ENCODE measurements around the gene OLR1.
A peak's percentile ranks its signal among the peaks of the same experiment; 100 is the strongest.
"Not testable (repeated sequence)": the region's sequence is repeated elsewhere in the genome, so short reads cannot be mapped to it uniquely, and the experiment has no call there.

Gene OLR1

DNA sequence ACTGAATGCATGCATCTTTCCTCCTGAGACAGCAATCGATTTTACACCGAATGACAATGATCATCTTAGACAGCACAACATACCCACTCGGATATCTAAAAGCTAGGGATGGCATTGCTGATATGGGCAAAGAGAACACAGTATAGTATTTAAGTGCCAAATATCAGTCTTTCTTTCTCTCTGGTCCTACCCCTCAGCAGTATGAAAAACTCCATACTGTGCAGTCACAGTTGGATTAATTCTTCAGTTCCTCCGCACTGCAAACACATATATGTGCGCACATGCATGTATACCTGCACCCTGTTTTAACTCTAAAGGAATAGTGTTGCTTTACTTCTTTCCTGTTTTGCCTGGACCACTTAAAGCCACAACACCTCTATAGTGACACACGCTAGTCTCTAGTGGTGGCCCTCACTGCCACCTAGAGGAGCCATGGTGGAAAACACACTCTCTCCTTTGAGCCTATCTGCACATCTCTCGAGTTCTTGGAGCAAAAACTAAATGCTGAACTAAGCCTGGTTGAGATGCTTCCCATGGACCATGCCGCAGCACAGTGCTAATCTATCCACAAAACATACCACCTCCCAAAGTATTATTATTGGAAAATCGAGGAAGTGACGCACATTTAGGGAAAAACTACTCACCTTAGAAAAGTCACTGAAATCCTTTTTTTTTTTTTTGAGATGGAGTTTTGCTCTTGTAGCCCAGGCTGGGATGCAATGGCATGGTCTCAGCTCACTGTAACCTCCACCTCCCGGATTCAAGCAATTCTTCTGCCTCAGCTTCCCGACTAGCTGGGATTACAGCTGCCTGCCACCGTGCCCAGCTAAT is 18.8 kb upstream of the OLR1 start:
- peak; percentile 34 for DNase-seq

DNA sequence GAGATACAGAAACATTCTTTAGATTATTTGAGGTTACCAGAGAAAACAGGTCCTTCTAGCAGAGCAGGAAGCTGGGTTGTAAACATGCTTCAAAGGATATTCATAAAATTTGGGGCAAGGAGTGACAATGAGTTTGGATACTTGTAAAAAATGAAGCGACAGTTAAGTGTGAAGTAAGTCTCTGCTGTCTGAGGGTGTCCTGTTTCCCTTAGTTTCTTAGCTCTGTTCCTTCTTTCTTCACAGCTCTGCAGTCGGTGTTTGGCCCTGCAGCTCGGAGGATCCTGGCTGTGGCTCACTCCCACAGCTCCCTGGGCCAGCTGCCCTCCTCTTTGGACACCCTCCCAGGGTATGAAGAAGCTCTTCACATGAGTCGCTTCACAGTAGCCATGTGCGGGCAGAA is 17.7 kb upstream of the OLR1 start:
- DNase-seq: no peak

DNA sequence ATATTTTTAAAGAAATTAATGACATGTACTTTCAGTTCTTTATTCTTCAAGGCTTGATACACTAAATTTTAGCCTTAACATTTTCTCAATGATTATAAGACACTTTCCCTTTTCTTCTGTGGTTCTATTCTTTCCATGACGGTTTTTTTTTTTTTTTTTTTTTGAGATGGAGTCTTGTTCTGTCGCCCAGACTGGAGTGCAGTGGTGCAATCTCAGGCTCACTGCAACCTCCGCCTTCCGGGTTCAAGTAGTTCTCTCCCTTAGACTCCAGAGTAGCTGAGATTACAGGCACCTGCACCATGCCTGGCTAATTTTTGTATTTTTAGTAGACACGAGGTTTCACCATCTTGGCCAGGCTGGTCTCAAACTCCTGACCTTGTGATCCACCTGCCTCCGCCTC is 15.0 kb upstream of the OLR1 start:
- not testable (repeated sequence) for DNase-seq

DNA sequence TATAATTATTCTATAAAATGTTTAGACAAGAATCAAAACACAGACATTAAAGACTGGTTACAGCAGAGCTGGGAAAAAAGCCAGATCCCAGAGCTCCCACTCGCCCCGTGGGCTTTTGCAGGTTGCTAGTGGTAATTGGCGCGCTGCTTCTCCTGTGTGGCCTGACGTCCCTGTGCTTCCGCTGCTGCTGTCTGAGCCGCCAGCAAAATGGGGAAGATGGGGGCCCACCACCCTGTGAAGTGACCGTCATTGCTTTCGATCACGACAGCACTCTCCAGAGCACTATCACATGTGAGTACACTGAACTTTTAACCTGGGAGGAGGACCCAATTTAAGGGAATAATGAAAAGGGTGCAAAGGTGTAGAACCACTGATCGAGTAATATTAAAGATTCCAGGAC is 14.4 kb upstream of the OLR1 start:
- no peak for DNase-seq

DNA sequence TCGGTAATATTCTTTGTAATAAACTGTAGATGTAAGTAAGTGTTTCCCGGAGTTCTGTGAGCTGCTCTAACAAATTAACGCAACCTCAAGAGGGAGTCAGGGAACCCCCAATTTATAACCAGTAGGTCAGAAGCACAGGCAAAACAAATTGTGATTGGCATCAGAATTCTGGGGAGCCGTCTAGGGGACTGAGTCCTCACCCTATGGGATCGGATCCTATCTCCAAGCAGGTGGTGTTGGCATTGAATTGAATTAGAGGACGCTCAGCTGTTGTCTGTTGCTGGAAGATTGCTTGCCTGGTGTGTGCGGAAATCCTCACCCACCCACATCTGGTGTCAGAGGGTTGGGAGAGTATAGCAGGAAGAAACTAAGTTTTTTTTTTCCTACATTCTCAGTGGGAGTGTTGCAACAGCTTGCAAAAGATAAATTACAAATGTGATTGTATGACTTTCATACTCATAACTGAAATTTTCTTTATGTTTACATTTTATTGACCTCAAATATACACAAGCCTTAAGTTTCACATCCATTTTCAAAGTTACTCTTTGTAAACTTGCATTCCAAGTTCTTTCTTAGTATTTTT is 12.4 kb upstream of the OLR1 start:
- DNase-seq: no peak

DNA sequence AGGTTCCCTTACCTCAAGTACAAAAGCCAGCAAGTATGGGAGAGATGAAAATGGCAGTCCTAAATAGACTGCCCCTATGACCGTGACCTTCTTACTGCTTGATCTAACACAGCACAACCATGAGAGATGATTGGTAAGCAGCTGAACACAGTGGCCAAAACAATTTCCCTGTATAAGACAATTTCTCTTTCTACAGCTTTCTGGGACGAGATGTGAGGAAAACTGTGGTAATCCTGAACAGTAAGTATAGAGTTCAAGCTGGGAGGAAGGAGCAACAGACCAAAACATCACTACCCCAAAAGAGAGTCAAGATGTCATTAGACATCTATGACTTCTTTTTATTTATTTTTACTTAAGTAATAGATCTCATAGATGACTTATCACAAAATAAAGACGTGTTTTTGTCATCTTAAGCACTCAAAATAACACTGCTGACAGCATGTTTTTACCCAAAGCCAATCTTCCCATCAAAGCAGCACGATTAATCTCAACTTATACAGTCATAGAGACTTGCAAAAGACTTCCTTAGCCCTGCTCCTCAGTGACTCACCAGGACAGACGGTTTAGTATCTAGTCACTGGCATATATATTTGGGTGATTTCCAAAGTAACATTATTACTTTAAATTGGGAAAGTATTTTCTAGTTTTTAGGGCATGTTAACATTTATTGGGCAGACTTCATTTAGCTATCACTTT is 10.6 kb upstream of the OLR1 start:
- no peak for DNase-seq

DNA sequence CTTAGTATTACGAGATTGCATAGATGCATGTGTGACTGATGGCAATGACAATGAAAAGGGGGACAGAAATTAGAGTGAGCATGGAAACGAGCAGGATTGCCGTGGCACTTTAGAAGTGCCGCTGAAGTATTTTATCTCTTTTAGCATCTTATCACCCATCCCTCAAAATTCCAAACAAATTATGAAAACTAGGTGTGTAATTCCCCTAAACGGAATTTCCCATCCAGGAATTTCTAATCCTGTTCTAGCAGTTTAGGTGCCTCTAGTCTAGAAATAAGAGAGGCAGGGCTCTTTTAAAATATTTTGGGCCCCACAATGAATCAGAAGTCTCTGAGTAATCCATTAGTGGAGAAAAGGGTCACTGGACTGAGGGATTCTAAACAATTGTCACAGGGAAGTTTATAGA is 7.8 kb upstream of the OLR1 start:
- no peak for DNase-seq

DNA sequence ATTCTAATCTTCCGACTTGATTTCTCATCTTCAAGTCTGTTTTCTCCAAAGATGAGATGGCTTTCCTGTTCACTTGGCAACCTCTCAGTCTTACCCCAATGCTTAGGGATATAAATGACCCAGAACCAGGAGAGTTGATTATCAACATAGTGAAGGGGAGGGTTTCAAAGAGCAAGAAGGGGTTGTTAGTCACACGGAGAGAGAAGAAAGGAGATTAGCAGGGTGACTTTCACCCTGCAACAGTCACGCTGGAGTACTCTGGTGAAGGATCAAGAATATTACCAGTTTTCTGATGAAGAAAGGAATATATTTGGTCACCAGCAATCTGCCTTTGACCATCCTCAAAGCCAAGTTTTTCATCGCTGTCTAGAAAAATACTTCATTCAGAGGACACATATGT is 6.9 kb upstream of the OLR1 start, which contains the start of gene TMEM52B:
TSS of gene TMEM52B (plus strand) at position 212 of the 400 bp plus-strand sequence. CDS start 543 bp downstream, outside the sequence.
- DNase-seq: no peak

DNA sequence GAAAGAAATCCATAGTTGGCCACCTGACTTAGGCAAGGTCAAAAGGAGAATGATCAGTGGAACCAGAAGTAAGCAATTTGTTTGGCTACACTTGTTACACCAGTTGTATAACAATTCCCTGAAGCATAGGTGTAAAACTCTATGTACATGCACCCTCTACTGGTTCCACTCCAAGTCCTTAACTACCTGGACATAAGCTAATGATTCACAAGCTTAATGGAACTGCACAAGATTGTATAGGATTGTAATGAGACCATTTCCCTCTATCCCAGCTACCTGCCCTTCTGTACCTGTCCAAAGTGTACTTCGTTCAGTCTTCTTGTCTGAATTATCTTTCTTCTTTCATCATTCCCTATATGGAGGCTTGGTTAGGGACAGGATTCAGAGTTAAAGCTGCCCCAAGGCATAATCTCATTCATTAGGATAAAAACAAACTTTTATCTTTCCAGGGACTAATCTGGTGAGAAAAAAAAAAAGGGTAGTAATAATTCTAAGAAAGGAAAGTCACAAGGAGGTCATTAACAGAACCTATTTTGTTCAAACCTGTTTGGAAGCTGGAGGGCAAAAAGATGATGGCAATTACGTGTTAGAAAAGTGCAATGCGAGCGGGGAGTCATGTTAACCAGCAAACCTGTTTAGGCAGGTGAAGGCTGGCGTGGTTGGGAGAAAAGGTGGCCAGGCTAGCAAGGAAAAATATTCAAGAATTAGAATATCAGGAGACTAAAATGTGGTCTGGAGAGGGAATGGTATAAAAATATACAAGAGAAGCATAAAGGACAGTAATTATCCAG is 4.1 kb upstream of the OLR1 start:
- no peak for DNase-seq

DNA sequence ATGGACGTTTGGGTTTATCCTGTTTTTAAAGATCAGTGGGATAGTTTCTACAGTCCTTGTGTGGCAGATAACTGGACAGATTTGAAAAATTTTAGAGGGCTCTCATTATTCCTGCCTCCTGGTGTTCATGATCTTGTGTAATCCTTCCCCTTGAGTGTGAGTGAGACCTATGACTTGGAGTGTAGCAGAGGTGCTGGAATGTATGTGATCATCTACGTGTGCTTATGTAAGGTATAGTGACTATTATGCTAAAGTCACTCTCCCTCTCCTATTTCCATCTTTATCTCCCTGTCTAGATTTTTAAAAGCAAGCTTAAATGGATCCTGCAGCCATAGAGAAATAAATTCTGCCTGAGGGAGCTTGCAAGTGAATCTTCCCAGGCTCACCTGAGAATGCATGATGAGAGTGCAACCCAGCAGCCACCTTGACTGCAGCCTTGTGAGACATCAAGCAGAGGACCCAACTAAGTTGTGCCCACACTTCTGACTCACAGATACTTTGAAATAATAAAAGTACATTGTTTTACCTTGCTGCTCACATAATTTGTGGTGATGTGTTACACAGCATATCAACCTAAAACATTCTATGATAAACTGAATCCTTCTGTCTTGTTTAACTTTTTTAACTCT is 3.2 kb upstream of the OLR1 start:
- DNase-seq: no peak

DNA sequence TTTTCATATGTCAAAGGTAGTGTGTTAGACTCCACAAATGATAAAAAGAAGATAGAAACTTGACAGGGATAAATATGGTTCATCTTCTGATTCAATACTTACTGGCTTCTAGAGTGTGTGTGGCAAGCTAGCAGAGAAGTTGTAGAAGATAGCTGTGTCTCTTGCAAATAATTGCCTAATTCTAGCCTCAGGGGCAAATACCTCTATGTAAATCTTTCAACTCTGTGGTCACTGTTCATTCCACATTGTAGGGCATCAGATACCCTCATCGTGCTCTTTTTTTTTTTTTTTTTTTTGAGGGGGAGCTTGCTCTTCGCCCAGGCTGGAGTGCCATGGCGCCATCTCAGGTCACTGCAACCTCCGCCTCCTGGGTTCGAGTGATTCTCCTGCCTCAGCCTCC is 1.7 kb downstream of the OLR1 start:
- no peak for DNase-seq

DNA sequence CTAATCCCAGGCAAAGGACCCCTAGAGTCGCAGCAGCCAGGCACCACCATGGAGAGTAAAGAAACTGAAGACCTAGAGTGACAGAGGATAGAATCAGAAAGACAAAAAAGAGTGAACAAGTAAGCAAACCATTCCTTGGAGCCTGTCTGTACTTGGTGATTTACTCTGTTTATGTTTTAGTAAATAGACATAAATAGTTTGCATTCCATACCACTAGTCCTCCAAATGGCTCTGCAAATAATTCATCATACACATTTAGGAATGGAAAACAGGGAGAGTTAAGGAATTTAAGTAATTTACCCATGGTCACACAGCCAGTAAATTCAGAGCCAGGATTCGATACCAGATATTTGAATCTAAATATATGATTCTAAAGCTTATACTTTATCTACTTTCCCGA is 2.8 kb downstream of the OLR1 start:
- DNase-seq: no peak

DNA sequence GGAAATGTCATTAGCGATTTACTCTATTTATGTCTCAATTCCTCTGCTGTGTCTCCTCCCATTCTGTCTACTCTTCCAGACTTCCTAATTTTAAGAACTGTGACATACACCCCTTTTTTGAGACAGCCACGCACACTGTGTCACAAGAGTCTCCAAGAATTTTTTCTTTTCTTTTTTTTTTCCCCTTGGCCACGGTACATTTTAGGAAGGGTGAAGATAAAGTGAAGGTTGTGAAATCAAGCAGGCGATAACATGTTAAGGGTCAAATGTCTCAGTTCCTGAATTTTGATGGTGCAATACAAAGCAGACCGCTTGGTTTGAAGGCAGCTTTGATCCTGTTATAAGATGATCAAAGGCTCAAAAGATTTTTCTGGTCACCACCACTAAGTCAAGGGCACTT is 4.3 kb downstream of the OLR1 start:
- DNase-seq: no peak

DNA sequence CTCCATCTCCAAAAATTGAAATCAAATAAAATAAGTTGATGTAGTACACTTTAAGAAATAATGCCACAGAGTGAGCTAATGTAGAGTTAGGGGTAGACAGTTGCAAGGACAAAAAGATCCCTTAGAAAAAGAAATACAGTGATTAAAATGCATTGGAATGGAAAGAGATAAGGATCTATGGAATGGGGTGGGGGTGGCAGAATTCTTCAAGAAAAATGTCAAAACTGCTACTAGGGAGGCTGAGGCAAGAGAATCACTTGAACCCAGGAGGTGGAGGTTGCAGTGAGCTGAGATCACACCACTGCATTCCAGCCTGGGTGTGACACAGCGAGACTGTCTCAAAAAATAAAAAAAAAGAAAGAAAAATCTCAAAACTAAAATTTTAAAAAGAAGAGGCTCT is 6.5 kb downstream of the OLR1 start:
- DNase-seq: no peak

DNA sequence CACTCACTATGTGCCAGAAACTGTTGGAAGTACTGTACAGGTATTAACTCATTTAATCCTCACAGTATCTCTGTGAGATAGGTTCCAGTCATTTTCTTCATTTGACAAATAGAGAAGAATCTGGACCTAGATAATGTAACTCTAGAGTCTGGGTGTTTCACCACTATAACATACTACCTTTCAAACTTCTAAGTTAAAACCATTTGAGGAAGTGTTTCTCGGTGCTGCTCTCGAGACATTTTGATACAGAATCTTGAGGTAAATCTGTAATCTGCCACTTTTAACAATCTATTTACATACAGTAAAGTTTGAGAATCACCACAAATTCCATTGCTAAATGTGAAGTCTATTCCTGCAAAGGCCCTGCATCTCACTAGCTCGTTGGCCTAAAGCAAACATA is 8.8 kb downstream of the OLR1 start:
- no peak for DNase-seq

DNA sequence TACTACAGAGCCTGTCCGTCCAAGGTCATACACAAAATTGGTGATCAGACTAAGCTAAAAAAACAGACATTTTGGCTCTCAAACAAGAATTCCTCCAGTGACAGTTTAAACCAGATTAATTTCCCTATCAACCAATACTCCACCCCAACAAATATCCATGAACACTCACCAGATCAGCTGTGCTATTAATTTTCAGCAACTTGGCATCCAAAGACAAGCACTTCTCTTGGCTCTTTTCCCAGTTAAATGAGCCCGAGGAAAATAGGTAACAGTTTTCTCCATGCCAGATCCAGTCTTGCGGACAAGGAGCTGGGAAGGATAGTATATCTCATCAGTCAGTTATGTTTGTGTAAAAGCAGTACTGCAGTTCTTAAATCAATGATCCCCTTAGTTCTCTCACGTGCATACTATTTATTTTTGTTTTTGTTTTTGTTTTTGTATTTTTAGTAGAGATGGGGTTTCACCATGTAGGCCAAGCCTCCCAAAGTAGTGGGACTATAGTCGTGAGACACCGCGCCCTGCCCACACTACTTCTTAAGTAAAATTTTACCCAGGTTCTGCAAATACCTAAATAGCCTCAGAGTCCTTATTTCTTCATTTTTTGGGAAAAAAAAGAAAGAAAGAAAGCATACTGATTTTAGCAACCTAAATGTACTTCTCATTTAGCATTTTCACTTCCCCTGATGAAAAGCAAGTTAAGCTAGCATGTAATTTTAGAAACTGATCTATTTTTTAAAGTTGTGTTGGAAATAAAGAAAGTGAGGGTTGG is 11.1 kb downstream of the OLR1 start:
- no peak for DNase-seq

DNA sequence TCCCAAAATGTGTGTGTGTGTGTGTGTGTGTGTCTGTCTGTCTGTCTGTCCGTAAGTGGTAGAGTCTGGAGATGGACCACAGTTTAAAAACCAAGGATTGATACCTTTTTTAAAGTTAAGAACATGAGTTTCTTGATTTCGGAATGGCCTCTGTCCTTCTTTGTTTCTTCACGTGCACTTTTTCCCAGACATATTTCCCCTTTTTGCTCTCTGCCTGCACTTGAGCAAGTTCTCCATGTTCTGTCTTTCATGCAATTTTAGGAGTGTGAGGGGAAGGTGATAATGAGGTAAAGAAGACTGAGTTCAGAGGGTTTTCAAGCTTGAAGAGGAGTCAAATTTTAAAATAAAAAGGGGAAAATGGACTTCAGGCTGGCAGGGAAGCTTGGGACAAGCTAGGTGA is 12.7 kb downstream of the OLR1 start:
- DNase-seq: no peak

DNA sequence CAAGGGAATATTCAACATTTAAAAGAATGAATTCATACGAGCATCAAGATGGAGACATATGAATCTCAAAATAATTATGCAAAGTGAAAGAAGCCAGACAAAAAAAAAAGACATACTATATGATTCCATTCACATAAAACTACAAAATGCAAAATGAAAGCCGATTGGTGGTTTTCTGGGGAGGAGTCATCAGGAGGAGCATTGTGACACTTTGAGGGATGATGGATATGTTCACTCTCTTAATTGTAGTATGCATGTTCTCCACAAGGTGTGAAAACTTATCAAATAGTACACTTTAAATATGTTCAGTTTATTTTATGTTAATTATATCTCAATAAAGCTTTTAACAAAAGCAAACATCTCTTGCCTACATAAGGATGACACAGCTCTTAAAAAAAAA is 13.5 kb downstream of the OLR1 start:
- no peak for DNase-seq

DNA sequence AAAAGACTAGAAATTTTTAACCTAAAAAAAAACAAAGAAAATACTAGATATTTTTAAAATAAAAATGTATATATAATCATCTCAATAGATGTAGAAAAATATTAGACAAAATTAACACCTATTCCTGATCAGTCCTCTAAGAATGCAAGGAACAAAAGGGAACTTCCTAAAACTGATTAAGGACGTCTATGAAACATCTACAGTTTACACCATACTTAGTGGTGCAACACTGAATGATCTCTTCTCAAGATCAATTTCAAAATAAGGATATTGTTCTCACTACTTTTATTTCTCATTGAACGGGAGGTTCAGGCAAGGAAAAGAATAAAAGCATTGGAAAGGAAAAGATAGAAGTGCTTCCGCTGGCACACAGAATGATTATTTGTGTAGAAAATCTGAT is 16.0 kb downstream of the OLR1 start:
- DNase-seq: no peak

DNA sequence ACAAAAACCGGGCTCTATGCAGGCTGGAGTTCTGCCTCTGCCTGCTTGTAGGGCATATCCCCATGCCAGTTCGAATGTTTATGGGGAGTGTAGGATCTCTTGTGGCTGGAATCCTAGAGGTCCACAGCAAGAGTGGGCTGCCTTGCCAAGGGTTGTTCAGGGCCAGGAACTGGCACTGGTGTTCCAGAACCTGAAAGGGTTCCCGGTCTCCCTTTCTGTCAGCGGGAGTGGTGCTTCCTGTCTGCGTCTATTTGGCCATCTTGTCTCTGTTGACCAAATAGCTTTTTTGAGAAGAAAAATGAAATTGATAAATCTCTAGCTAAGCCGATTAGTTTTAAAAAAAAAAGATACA is 17.8 kb downstream of the OLR1 start:
- DNase-seq: no peak

DNA sequence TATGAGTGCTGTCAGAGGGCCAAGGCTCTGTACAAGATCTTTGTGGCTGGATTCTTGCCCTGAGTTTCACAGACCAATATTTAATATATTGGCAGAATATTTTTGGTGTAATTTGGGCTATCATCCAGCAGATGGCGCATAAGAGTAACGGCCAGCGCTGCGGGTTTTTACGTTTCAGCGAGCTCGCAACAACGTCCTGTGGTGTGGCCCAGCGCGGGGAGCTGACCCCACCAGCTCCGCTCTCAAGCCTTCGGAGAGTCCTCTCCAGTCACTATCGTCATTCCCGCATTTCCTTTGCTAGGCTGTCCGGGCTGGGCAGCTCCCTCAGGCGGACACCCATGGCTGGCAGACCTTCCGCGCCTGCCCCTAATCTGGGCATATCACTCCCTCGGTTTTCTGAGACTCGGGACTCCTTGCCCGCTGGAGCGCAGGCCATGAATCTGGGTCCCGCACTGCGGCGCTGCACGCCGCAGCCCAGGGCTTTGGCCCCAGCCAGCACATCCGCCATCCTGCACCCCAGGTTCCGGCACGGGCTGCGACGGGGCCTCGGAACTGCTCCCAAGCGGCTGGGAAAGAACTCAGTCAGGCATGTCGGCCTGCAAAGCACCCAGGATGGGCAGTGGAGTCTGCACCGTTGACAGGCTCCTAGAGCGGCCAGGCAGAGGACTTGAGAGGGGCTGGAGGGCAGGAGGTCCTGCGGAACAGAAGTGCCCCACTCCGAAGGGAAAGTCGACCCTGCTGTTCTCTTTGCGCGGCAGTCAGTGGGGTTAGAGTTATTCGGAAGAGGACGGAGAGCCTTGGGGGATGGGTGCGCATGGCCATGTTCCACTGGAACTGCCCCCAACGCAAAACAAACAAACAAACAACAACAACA is 18.4 kb downstream of the OLR1 start:
- DNase-seq: peak; percentile 45
